H9 (cell line): ENCODE measurements around the gene USE1. TPM values are rescaled to one million over a fixed set of nuclear protein-coding genes. Genes with fewer than 3 reads are reported as not detected.

ENCODE experiments used
- DNase-seq: peaks from one replicate; pipeline ENCODE4 v3.0.0-alpha.2; 2017
- H2AFZ ChIP-seq: one replicate; pipeline ENCODE4 v1.6.1; 2013; ENCODE audit warnings: mild to moderate bottlenecking, low read length, control low read depth, moderate library complexity
- H2AK5ac ChIP-seq: 2 replicates; pipeline ENCODE4 v1.6.1; 2013; ENCODE audit warnings: low read length, control low read depth, mixed read lengths; ENCODE audit not compliant: insufficient read length
- H2BK120ac ChIP-seq: one replicate; pipeline ENCODE4 v1.6.1; 2013; ENCODE audit warnings: low read depth, mild to moderate bottlenecking, low read length, control low read depth, inconsistent platforms; ENCODE audit not compliant: poor library complexity, severe bottlenecking
- H2BK12ac ChIP-seq: 2 replicates; pipeline ENCODE4 v1.6.1; 2013; ENCODE audit warnings: low read length, control low read depth, mixed read lengths, low read depth; ENCODE audit not compliant: insufficient read length
- H2BK15ac ChIP-seq: 2 replicates; pipeline ENCODE4 v1.6.1; 2013; ENCODE audit warnings: low read depth, low read length, control low read depth
- H2BK20ac ChIP-seq: one replicate; pipeline ENCODE4 v1.6.1; 2013; ENCODE audit warnings: low read depth, mild to moderate bottlenecking, low read length, control low read depth, inconsistent platforms; ENCODE audit not compliant: poor library complexity, severe bottlenecking
- H2BK5ac ChIP-seq: 2 replicates; pipeline ENCODE4 v1.6.1; 2013; ENCODE audit warnings: low read length, control low read depth, mixed read lengths; ENCODE audit not compliant: insufficient read length
- H3K14ac ChIP-seq: 2 replicates; pipeline ENCODE4 v1.6.1; 2013; ENCODE audit warnings: low read length, control low read depth; ENCODE audit not compliant: insufficient read depth
- H3K18ac ChIP-seq: 2 replicates; pipeline ENCODE4 v1.6.1; 2013; ENCODE audit warnings: low read depth, mild to moderate bottlenecking, mixed read lengths, low read length, control low read depth; ENCODE audit not compliant: insufficient read length
- H3K23ac ChIP-seq: 2 replicates; pipeline ENCODE4 v1.6.1; 2013; ENCODE audit warnings: low read length, control low read depth, mixed read lengths, low read depth; ENCODE audit not compliant: insufficient read length
- H3K23me2 ChIP-seq: 2 replicates; pipeline ENCODE4 v1.6.1; 2013; ENCODE audit warnings: low read depth, mild to moderate bottlenecking, mixed read lengths, low read length, control low read depth; ENCODE audit not compliant: insufficient read length, poor library complexity, severe bottlenecking
- H3K27ac ChIP-seq: 2 replicates; pipeline ENCODE4 v1.5.1; 2013; ENCODE audit warnings: low read length, control low read depth, mixed read lengths, low read depth; ENCODE audit not compliant: insufficient read length
- H3K27me3 ChIP-seq: 2 replicates; pipeline ENCODE4 v1.6.1; 2013; ENCODE audit warnings: low read length, control low read depth, inconsistent platforms; ENCODE audit not compliant: insufficient read depth
- H3K4ac ChIP-seq: 2 replicates; pipeline ENCODE4 v1.6.1; 2013; ENCODE audit warnings: low read depth, mild to moderate bottlenecking, control low read depth, inconsistent platforms, low read length, moderate library complexity
- H3K4me1 ChIP-seq: 2 replicates; pipeline ENCODE4 v1.6.1; 2013; ENCODE audit warnings: low read length, control low read depth, inconsistent platforms; ENCODE audit not compliant: insufficient read depth
- H3K4me2 ChIP-seq: 2 replicates; pipeline ENCODE4 v1.6.1; 2013; ENCODE audit warnings: low read length, control low read depth, mixed read lengths; ENCODE audit not compliant: insufficient read length, insufficient read depth
- H3K56ac ChIP-seq: 2 replicates; pipeline ENCODE4 v1.6.1; 2013; ENCODE audit warnings: low read depth, mild to moderate bottlenecking, mixed read lengths, low read length, control low read depth; ENCODE audit not compliant: insufficient read length
- H3K79me1 ChIP-seq: 2 replicates; pipeline ENCODE4 v1.6.1; 2013; ENCODE audit warnings: low read depth, mild to moderate bottlenecking, moderate library complexity, low read length, control low read depth, inconsistent platforms; ENCODE audit not compliant: insufficient read depth, poor library complexity, severe bottlenecking
- H3K79me2 ChIP-seq: 2 replicates; pipeline ENCODE4 v1.6.1; 2013; ENCODE audit warnings: low read length, control low read depth, inconsistent platforms; ENCODE audit not compliant: insufficient read depth
- H3K9ac ChIP-seq: 2 replicates; pipeline ENCODE4 v1.6.1; 2013; ENCODE audit warnings: low read length, control low read depth, mixed read lengths; ENCODE audit not compliant: insufficient read length; ENCODE audit errors: extremely low read depth
- H3K9me3 ChIP-seq: one replicate; pipeline ENCODE4 v1.6.1; 2013; ENCODE audit warnings: low read depth, low read length, inconsistent platforms; ENCODE audit not compliant: control insufficient read depth
- H3T11ph ChIP-seq: one replicate; pipeline ENCODE4 v1.6.1; 2013; ENCODE audit warnings: mild to moderate bottlenecking, low read length, control low read depth, inconsistent platforms
- H4K20me1 ChIP-seq: one replicate; pipeline ENCODE4 v1.6.1; 2013; ENCODE audit not compliant: control insufficient read depth, insufficient read length, insufficient read depth
- H4K5ac ChIP-seq: 2 replicates; pipeline ENCODE4 v1.6.1; 2013; ENCODE audit warnings: low read depth, mild to moderate bottlenecking, mixed read lengths, low read length, control low read depth; ENCODE audit not compliant: insufficient read length
- H4K8ac ChIP-seq: replicated peaks from 2 replicates; pipeline ENCODE4 v1.6.1; 2013; ENCODE audit warnings: low read length, control low read depth, mixed read lengths, low read depth; ENCODE audit not compliant: insufficient read length
- H4K91ac ChIP-seq: 2 replicates; pipeline ENCODE4 v1.6.1; 2013; ENCODE audit warnings: low read depth, mild to moderate bottlenecking, moderate library complexity, mixed read lengths, low read length, control low read depth; ENCODE audit not compliant: insufficient read length
- H3K27ac Mint-ChIP-seq, 3 experiments: 2 replicates in 2 of 3; 3 replicates in 1 of 3; pipeline ENCODE4 v1.8.0; 2020 to 2021; ENCODE audit warnings: mixed read lengths in 3 of 3, mild to moderate bottlenecking in 1 of 3, moderate library complexity in 1 of 3
- H3K27me3 Mint-ChIP-seq: 2 replicates; pipeline ENCODE4 v1.8.0; 2021; ENCODE audit warnings: low read depth, mild to moderate bottlenecking, moderate library complexity, mixed read lengths
- H3K36me3 Mint-ChIP-seq, 3 experiments: 2 replicates in 2 of 3; 3 replicates in 1 of 3; pipeline ENCODE4 v1.8.0; 2020 to 2021; ENCODE audit warnings: low read depth in 3 of 3, mixed read lengths in 3 of 3; ENCODE audit not compliant: insufficient read depth in 1 of 3
- H3K4me1 Mint-ChIP-seq, 2 experiments: 2 replicates each; pipeline ENCODE4 v1.8.0; 2020; ENCODE audit warnings: mixed read lengths in 2 of 2
- H3K4me3 Mint-ChIP-seq, 2 experiments: 2 replicates in 1 of 2; 3 replicates in 1 of 2; pipeline ENCODE4 v1.8.0; 2020 to 2021; ENCODE audit warnings: mild to moderate bottlenecking in 2 of 2, mixed read lengths in 2 of 2, moderate library complexity in 1 of 2
- H3K9me3 Mint-ChIP-seq, 2 experiments: 2 replicates in 1 of 2; 3 replicates in 1 of 2; pipeline ENCODE4 v1.8.0; 2020; ENCODE audit warnings: mild to moderate bottlenecking in 2 of 2, mixed read lengths in 2 of 2, moderate library complexity in 1 of 2
- CTCF ChIP-seq: fragments of 200-600 bp; sonication (generic); conservative IDR thresholded peaks from 3 replicates; pipeline ENCODE4 v1.8.0; 2021; ENCODE audit warnings: antibody characterized with exemption, mild to moderate bottlenecking
- WGBS: extraction: QIAGEN DNeasy Blood & Tissue Kit; methylation state at CpG from one replicate; pipeline ENCODE4 v1.1.7; 2013; ENCODE audit warnings: missing lambda C conversion rate, low lambda C conversion rate, mixed read lengths; ENCODE audit not compliant: insufficient read length; ENCODE audit errors: extremely low coverage; 5-methylcytosine and 5-hydroxymethylcytosine counted together
- total RNA-seq: library from RNA; stranded (reverse); gene quantifications from 2 replicates; pipeline ENCODE4 v1.2.1, GENCODE V29; 2021

Gene USE1
- total RNA-seq, 1 experiment from 2014 or later, result 16.2 TPM

GRCh38 chr19:17259118-17259780 lies 44.1 kb downstream of the USE1 start:
- Histone ChIP-seq H3K4ac (no peak overlapping the region), H3K9me3 (peaks cover 13% of the 10 kb centered on the region), H2AK5ac (no peak overlapping the region), H3K18ac (no peak overlapping the region), H3K79me2 (no peaks in the 10 kb centered on the region), H3K27me3 (no peaks in the 10 kb centered on the region), H3K4me1 (peaks cover 1% of the 10 kb centered on the region; the same call in 1 of the 2 replicates), H3K56ac (no peak overlapping the region), H2AFZ (no peak overlapping the region), H2BK12ac (no peak overlapping the region), H2BK5ac (no peak overlapping the region), H4K20me1 (no peaks in the 10 kb centered on the region), H3K79me1 (no peaks in the 10 kb centered on the region), H4K8ac (no peak overlapping the region), H3T11ph (no peak overlapping the region), H3K27ac (no peak overlapping the region), H4K5ac (no peak overlapping the region), H2BK20ac (no peak overlapping the region), H4K91ac (no peak overlapping the region), H3K14ac (no peak overlapping the region), H3K23me2 (no peaks in the 10 kb centered on the region), H3K23ac (no peak overlapping the region), H3K4me2 (no peak overlapping the region), H2BK15ac (no peak overlapping the region), H2BK120ac (no peak overlapping the region), H3K9ac (no peak overlapping the region)
- DNase-seq, result no peak
- Mint-ChIP-seq H3K4me3 (no peak overlapping the region; a peak in 1 of 5 replicates), H3K9me3 (no peaks in the 10 kb centered on the region; a peak in 1 of 5 replicates), H3K4me1 (peaks cover 4 to 15% of the 10 kb centered on the region in 2 experiments), H3K27me3 (peaks cover 1% of the 10 kb centered on the region; the same call in 1 of the 2 replicates), H3K27ac (no peak overlapping the region), H3K36me3 (peaks cover 0 to 24% (median 2%) of the 10 kb centered on the region in 3 experiments; a peak in 4 of 7 replicates)
- no CpG with 5 or more reads among the region's 9 CpGs for WGBS
- TF ChIP-seq CTCF, result no peak
